T follicular helper cell (primary cell): ENCODE results near the gene GALR2.
"Not testable (repeated sequence)": the region's sequence is repeated elsewhere in the genome, so short reads cannot be mapped to it uniquely, and the experiment has no call there.

Source experiments
- DNase-seq: peaks from one replicate; pipeline ENCODE4 v3.0.0-alpha.2; 2020; ENCODE audit warnings: low read depth

Gene GALR2

GRCh38 chr17:76049836-76050537 lies 24.6 kb upstream of the GALR2 start:
- DNase-seq, result no peak

DNA sequence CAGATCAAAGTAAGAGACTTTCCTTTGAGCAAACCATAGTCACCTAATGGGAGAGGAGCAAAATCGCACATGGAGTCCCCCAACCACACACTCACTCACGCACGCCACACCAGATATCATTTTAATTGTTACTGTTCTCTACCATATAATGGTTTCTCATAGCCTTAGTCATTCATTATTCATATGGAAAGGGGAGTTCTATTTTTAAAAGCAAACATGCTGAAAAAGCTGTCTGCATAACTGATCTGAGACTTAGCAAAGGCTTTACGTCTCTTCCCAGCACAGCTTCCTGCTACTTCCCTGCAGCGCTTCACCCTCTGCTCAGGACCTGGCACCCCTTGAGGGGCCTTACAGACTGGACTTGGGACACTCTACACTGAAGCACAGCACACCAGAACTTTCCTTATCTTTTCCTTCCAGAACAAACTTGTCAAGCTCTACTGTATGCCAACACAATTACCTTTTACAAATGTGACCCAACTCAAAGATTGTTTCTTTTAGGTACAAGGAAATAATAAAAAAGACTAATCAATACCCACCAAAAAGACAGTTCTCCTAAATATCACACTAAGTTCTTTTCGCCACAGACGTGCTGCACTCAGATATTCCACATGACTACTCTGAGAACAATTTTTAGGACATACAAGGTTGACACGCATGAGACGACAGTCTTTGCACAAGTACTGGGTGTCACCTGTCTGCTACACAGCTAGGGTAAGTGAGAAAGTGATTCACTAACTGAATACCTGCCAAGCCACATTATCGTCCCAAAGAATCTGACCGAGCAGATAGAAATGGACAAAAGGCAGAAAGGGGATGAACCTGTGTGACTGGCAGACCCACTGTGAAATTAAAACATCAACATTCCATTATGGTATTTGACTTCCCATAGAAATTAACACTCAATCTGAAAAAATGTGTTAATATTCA lies 23.8 kb upstream of the GALR2 start:
- no peak for DNase-seq

- DNase-seq, result no peak
Observed at GRCh38 chr17:76051561-76051960, 23.0 kb upstream of the GALR2 start.

DNA sequence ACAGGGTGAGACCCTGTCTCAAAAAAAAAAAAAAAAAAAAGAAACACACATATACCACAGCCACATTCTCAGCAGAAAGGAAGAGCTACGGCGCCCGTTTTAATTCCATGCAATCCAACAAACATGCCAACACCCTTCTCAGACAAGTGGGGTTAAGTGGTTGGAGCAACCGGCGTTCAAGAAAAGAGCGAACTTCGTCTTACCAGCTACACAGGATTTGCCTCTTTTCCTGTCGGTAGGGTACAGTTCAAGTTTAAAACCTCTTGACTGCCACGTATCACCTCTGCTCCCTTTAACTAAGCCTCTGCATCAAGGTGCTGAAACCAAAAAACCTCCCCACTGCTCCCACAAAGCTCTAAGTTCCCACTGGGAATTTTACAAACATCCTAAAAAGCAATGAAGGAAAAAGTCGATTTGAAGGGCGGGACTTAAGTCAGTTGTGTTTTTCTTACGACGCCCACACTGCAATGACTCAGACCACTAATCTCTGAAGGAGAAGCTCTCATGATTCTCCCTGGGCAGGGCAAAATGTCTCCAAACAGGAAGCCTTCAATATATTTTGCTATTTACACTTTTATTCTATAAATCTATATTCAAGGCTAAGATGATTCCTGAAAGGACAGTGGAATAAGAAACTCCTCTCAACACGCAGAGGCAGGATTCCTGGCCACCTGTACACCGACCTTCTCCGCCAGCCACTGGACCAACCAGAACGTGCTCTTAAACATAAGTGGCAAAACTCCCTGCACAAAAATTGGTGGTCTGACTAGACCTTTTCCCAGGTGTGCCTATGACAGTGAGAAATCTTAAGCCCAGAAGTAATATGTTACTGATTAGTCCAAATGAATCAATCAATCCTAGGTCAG lies 21.1 kb upstream of the GALR2 start:
- DNase-seq, result no peak

- no peak for DNase-seq
Observed at GRCh38 chr17:76054112-76054476, 20.5 kb upstream of the GALR2 start.

GRCh38 chr17:76056882-76057281 lies 17.7 kb upstream of the GALR2 start:
- DNase-seq, result no peak

GRCh38 chr17:76058264-76058663 lies 16.3 kb upstream of the GALR2 start:
- not testable (repeated sequence) for DNase-seq

DNA sequence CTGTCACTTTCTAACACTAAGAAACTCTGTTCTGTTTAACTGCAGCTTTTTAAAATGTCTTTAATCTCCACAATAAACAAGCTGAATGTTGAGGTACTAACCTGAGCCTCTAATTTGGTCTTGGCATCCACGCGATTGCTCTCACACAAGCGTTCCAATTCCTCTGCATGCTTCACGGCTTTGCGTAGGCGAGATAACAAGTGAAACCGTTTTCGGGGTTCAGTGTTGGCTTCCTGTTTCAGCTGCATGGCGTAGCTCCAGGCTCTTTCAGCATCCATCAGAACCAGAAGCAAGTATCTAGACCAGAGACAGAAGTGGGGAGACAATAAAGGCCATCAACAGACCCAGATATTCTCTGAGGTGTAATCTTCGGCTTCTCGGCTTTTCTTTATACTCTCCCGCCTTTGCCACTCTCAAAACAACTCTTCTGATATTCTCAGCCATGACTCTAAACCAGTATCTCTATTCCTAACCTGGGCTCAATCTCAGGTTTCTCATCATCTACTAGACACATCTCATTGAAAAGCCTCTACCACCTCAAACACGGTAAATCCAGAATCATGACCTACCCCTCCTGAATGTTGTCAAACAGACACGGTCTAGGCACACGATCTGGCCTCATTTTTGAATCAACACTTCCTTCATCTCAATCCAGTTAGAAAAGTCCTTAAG lies 10.6 kb upstream of the GALR2 start:
- no peak for DNase-seq

DNA sequence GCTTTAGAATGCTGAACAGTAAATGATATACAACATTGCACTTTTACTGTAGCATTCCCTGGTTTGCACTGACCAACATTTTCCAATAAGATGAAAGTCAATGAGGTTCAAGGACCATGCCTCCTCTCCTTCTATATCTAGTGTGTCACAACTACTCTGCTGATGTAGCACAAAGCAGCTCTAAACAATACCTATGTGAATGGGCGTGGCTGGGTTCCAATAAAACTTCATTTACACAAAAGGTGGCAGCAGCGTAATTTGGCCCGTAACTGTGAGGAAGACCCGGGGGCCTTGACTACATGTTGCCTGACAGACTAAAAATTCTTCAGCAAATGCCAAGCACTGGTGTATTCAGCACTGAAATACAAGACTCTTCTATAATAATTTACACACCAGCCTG lies 8.8 kb upstream of the GALR2 start:
- no peak for DNase-seq

- no peak for DNase-seq
Observed at GRCh38 chr17:76071531-76072147, 2.9 kb upstream of the GALR2 start.

- peak; percentile 65 for DNase-seq
Observed at GRCh38 chr17:76072148-76072858, 2.3 kb upstream of the GALR2 start, which contains the start of gene SRP68. Gene SRP68, minus strand, starts transcription at chr17:76072517. Its CDS starts 26 bp downstream, at chr17:76072491.

GRCh38 chr17:76075364-76076145 lies 974 bp downstream of the GALR2 start:
- no peak for DNase-seq

DNA sequence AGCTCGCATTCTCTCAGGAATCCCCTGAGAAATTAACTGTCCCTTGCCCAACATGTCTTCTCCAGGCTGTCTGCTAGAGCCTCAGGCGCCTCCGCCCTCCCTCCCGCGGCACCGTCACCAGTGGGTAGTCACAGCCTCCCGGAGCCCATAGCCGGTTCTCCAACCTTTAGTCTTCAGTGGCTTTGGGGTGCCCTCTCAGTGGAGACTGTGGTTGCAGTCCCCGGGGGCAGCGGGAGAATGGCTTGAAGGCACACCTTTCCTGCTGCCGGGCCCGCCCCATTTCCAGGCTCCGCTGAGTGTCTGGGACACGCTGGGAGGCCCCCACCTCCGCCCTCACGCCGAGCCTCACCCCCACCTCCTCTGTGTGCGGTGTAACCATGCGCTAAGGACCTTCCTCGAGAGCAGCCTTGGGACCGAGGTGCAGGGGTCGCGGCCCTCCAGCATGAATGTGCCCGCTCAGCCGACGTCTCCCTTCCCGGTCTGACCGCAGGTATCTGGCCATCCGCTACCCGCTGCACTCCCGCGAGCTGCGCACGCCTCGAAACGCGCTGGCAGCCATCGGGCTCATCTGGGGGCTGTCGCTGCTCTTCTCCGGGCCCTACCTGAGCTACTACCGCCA lies 1.7 kb downstream of the GALR2 start:
- DNase-seq, result no peak

- peak; percentile 56 for DNase-seq
Observed at GRCh38 chr17:76076765-76077583, 2.4 kb downstream of the GALR2 start.

DNA sequence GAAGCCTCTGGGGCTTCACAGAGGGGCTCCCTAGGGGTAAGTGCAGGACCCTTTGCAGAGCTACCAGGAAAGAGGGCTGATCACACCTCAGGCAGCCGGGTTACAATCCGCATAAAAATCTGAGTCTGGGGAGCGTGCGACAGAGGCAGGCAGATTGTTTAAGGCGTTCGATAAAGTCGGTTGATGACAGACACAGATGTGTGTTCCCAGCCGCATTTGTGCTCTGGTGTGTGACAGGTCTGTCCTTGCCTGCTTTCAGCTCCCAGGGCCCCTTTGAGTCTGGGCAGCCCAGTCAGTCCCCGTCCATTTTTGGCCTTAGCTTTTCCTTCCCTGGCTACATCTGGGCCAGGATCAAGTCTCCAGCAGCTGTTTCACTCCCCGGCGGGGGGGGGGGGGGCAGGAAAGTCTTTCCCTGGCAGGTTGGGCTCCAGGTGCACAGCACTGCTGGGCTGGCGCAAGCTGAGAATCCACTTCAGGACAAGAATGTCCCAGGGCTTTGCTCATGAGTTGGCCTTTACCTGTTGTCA lies 3.1 kb downstream of the GALR2 start:
- no peak for DNase-seq

GRCh38 chr17:76078370-76078769 lies 3.8 kb downstream of the GALR2 start:
- DNase-seq, result not testable (repeated sequence)

DNA sequence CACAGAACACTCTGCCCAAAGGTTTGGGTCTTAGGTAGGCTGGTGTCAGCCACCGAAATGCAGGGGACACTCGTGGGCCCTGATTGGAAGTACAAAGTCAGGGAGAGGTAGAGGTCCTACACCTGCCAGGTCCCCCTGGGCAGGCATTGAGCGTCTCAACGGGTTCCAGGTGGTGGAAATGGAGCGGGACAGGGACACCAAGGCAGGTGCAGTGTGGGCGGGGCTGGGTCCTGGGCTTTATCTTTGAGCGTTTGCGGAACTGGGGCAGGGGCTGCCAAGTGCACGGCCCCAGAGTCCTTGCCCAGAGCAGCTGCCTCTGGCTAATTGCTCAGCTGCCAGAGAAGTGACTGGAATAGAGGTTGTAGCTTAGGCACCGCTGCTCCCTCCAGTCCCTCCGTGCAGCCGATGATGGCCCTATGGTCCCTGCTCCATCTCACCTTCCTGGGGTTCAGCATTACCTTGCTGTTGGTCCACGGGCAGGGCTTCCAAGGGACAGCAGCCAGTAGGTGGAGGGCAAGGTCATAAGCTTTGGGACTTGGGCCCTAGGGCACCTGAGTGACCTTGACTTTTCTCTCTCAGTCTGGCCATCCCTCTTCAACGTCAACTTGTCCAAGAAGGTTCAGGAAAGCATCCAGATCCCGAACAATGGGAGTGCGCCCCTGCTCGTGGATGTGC lies 4.4 kb downstream of the GALR2 start, which contains the start of gene ZACN:
TSS of gene ZACN (plus strand) at position 323 of the 675 bp plus-strand sequence. CDS start at position 406, 83 bp downstream.
- no peak for DNase-seq
